Measurements from ENCODE around the gene PRR14L. TPM values are rescaled to one million over a fixed set of nuclear protein-coding genes. Genes with fewer than 3 reads are reported as not detected.
A peak's percentile ranks its signal among the peaks of the same experiment; 100 is the strongest.

Gene PRR14L
- total RNA-seq, 1 experiment from 2014 or later: 138 TPM

GRCh38 chr22:31790240-31790639 is 40.3 kb upstream of the PRR14L start:
- Mint-ChIP-seq H3K27me3 (ENCODE audit: low read depth) (no peaks in the 10 kb centered on the region), H3K27ac (peak overlapping the region in 2 of 3 experiments; percentile 38 to 79; a peak in 1 of 7 replicates), H3K4me3 (no peak overlapping the region), H3K36me3 (ENCODE audit: insufficient read depth in 1 of 3, low read depth in 3 of 3) (peaks cover 0 to 22% (median 9%) of the 10 kb centered on the region in 3 experiments; a peak in 6 of 7 replicates), H3K4me1 (0 out of 4 replicates have a peak, but pooled peaks cover 0 to 2% of the 10 kb centered on the region in 2 experiments), H3K9me3 (no peaks in the 10 kb centered on the region)
- no peak overlapping the region for H2BK15ac ChIP-seq (ENCODE audit: low read depth, low read length)
- H2BK20ac ChIP-seq (ENCODE audit: low read depth, low read length, poor library complexity, severe bottlenecking): no peak overlapping the region
- H3K23ac ChIP-seq (ENCODE audit: insufficient read length, low read depth, low read length): no peak overlapping the region
- H3T11ph ChIP-seq (ENCODE audit: low read length): no peak overlapping the region
- no peak overlapping the region for H3K56ac ChIP-seq (ENCODE audit: insufficient read length, low read depth, low read length)
- WGBS (ENCODE audit: extremely low coverage, insufficient read length, low lambda C conversion rate): no CpG with 5 or more reads among the region's 2 CpGs
- no peak overlapping the region for H3K4ac ChIP-seq (ENCODE audit: low read depth, low read length)
- no peak overlapping the region for H3K18ac ChIP-seq (ENCODE audit: insufficient read length, low read depth, low read length)
- H4K20me1 ChIP-seq (ENCODE audit: control insufficient read depth, insufficient read depth, insufficient read length): no peaks in the 10 kb centered on the region
- no peak overlapping the region for H3K9ac ChIP-seq (ENCODE audit: extremely low read depth, insufficient read length, low read length)
- no peaks in the 10 kb centered on the region for H3K9me3 ChIP-seq (ENCODE audit: control insufficient read depth, low read depth, low read length)
- H3K4me2 ChIP-seq (ENCODE audit: insufficient read depth, insufficient read length, low read length): no peak overlapping the region
- H3K27ac ChIP-seq (ENCODE audit: insufficient read length, low read depth, low read length): no peak overlapping the region
- no peaks in the 10 kb centered on the region for H3K79me1 ChIP-seq (ENCODE audit: insufficient read depth, low read depth, low read length, poor library complexity, severe bottlenecking)
- H4K8ac ChIP-seq (replicated peaks; ENCODE audit: insufficient read length, low read depth, low read length): no peak overlapping the region
- H3K27me3 ChIP-seq (ENCODE audit: insufficient read depth, low read length): no peaks in the 10 kb centered on the region
- no peak overlapping the region for H3K14ac ChIP-seq (ENCODE audit: insufficient read depth, low read length)
- no peak overlapping the region for H4K5ac ChIP-seq (ENCODE audit: insufficient read length, low read depth, low read length)
- no peaks in the 10 kb centered on the region for H3K79me2 ChIP-seq (ENCODE audit: insufficient read depth, low read length)
- H2AFZ ChIP-seq (ENCODE audit: low read length): no peak overlapping the region
- no peaks in the 10 kb centered on the region; the same call in 1 of the 2 replicates for H3K4me1 ChIP-seq (ENCODE audit: insufficient read depth, low read length)
- no peak overlapping the region for H2BK12ac ChIP-seq (ENCODE audit: insufficient read length, low read depth, low read length)
- H2AK5ac ChIP-seq (ENCODE audit: insufficient read length, low read length): no peak overlapping the region
- H2BK5ac ChIP-seq (ENCODE audit: insufficient read length, low read length): no peak overlapping the region
- H2BK120ac ChIP-seq (ENCODE audit: low read depth, low read length, poor library complexity, severe bottlenecking): no peak overlapping the region
- DNase-seq: no peak
- TF ChIP-seq, protein P1, sequence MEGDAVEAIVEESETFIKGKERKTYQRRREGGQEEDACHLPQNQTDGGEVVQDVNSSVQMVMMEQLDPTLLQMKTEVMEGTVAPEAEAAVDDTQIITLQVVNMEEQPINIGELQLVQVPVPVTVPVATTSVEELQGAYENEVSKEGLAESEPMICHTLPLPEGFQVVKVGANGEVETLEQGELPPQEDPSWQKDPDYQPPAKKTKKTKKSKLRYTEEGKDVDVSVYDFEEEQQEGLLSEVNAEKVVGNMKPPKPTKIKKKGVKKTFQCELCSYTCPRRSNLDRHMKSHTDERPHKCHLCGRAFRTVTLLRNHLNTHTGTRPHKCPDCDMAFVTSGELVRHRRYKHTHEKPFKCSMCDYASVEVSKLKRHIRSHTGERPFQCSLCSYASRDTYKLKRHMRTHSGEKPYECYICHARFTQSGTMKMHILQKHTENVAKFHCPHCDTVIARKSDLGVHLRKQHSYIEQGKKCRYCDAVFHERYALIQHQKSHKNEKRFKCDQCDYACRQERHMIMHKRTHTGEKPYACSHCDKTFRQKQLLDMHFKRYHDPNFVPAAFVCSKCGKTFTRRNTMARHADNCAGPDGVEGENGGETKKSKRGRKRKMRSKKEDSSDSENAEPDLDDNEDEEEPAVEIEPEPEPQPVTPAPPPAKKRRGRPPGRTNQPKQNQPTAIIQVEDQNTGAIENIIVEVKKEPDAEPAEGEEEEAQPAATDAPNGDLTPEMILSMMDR (conservative IDR thresholded peaks at IDR 0.05): no peak
- H3K23me2 ChIP-seq (ENCODE audit: insufficient read length, low read depth, low read length, poor library complexity, severe bottlenecking): no peaks in the 10 kb centered on the region
- H4K91ac ChIP-seq (ENCODE audit: insufficient read length, low read depth, low read length): no peak overlapping the region
